ENCODE data around the gene TOM1.
"Not testable (repeated sequence)": the region's sequence is repeated elsewhere in the genome, so short reads cannot be mapped to it uniquely, and the experiment has no call there.

TOM1 gene

DNA sequence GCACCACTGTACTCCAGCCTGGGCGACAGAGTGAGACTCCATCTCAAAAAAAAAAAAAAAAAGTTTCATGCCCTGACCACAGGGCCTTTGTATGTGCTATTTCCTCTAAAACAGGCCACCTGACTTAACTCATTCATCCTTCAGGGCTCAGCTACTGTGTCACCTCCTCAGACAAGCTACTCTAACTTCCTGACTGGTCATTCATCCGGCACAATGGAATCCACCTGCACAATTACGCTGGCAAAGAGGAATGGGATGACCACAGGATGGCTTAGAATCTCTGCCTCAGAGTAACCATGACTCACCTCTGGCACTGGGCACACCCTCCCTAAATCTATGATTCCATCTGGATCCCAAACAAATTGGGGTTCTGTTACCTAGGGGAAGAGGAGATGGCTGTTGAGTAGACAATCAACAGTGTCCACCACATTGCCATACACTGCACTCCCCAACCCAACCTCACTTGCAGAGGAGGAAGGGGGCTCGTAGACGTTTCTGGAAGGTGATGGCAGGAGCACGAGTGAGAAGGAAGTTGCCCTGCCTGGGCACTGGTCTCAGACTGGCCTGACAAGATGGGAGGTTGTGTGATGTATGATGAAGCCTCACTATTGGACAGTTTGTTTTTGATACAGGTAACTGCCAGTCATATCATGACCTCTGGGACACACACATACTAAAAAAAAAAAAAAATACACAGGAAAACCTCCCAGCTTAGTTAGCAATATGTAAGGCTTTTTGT is 58.4 kb downstream of the TOM1 start:
- TF ChIP-seq, protein P1, sequence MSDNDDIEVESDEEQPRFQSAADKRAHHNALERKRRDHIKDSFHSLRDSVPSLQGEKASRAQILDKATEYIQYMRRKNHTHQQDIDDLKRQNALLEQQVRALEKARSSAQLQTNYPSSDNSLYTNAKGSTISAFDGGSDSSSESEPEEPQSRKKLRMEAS (IDR thresholded peaks at IDR 0.05; ENCODE audit: low read depth, low read length) = no peak
- H3K4me3 ChIP-seq (ENCODE audit: low read depth, low read length) = no peak overlapping the region
- no peak for DNase-seq (ENCODE audit: low read depth)

DNA sequence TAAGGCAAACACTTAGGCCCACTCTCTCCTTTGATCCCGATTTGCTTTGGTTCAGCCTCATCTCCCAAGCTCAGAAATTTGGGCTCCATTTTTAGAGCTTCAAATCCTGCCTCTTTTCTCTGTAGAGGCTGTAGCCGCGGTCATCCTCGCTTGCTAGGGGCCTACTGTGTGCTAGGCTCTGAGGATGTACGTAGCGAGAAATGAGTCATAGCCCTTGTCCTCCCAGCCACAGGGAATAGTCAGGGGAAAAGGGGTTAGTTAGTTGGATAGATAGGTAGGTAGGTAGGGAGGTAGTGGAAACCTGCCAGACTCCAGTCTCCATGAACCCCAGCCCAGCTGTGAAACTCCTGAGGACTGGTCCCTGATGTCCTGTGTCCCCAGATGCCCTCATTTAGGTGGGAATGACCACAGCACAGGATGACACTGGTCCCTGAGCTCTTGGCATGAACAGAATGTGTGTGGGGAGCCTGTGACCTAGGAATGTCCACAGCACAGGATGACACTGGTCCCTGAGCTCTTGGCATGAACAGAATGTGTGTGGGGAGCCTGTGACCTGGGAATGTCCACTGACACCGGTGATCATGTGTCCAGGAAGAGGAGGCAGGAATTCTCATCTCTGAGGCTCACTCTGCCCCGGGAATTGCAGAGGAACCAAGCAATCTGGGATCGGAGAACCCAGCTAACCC is 59.8 kb downstream of the TOM1 start:
- no peak overlapping the region for H3K4me3 ChIP-seq (ENCODE audit: low read depth, low read length)
- TF ChIP-seq, protein P1 (IDR thresholded peaks at IDR 0.05; ENCODE audit: low read depth, low read length) = no peak
- TF ChIP-seq POLR2A (IDR thresholded peaks at IDR 0.05; ENCODE audit: extremely low read depth, insufficient read length) = no peak
- TF ChIP-seq, protein P2, sequence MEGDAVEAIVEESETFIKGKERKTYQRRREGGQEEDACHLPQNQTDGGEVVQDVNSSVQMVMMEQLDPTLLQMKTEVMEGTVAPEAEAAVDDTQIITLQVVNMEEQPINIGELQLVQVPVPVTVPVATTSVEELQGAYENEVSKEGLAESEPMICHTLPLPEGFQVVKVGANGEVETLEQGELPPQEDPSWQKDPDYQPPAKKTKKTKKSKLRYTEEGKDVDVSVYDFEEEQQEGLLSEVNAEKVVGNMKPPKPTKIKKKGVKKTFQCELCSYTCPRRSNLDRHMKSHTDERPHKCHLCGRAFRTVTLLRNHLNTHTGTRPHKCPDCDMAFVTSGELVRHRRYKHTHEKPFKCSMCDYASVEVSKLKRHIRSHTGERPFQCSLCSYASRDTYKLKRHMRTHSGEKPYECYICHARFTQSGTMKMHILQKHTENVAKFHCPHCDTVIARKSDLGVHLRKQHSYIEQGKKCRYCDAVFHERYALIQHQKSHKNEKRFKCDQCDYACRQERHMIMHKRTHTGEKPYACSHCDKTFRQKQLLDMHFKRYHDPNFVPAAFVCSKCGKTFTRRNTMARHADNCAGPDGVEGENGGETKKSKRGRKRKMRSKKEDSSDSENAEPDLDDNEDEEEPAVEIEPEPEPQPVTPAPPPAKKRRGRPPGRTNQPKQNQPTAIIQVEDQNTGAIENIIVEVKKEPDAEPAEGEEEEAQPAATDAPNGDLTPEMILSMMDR (IDR thresholded peaks at IDR 0.05; ENCODE audit: low read depth, low read length) = no peak
- no peak for TF ChIP-seq MYC (IDR thresholded peaks at IDR 0.05; ENCODE audit: low read depth, low read length)
- DNase-seq (ENCODE audit: low read depth) = no peak

DNA sequence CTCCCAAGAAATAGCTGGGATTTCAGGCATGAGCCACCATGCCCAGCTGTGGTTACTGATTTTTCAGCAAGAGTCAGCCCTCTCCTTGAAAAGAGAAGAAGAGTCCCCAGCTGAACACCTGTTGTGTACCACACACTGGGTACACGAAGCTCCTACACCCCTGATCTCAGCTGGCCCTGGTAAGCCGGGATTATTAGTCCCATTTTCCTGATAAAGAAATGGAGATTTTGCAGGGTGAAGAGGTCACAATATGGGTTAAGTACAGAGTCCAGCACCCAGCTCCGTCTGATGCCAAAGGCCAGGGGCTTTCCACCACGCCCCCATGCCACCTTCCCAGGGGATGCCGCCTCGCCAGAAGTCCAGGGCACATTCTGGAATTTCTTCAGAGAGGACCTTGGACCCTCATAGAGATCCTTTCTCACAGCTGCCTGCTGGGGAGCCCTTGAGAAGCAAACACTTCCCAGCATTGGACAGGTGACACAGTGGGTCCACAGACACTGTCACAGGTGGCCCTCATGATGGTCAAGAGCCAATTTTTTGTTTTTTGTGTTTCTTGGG is 61.4 kb downstream of the TOM1 start:
- TF ChIP-seq MYC (IDR thresholded peaks at IDR 0.05; ENCODE audit: low read depth, low read length) (no peak), POLR2A (IDR thresholded peaks at IDR 0.05; ENCODE audit: extremely low read depth, insufficient read length) (no peak)
- TF ChIP-seq, protein P2 (IDR thresholded peaks at IDR 0.05; ENCODE audit: low read depth, low read length) = no peak
- TF ChIP-seq, protein P1 (IDR thresholded peaks at IDR 0.05; ENCODE audit: low read depth, low read length) = no peak
- H3K4me3 ChIP-seq (ENCODE audit: low read depth, low read length) = no peak overlapping the region
- DNase-seq (ENCODE audit: low read depth) = no peak

DNA sequence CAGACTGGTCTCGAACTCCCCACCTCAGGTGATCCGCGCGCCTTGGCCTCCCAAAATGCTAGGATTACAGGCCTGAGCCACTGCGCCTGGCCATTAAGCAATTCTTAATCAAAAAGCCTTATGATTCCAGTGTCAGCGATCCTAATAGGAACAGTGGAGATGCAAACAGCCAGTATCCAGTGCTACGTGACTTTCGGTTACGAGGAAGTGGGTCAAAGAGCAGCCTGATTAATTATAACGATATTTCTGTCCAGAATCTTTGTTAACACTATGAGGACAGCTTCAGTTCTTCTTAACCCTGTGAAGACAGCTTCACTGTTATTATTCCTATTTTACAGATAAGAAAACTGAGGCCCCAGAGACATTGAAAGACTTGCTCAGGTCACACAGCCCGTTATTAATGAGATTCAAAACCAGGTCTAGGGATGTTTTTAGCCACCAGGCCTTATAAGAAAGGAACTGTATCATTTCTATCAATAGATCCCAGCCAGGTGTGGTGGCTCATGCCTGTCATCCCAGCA is 63.9 kb downstream of the TOM1 start:
- H3K4me3 ChIP-seq (ENCODE audit: low read depth, low read length) = no peak overlapping the region
- no peak for DNase-seq (ENCODE audit: low read depth)
- TF ChIP-seq, protein P1 (IDR thresholded peaks at IDR 0.05; ENCODE audit: low read depth, low read length) = no peak
- TF ChIP-seq MYC (IDR thresholded peaks at IDR 0.05; ENCODE audit: low read depth, low read length) = no peak
- no peak for TF ChIP-seq POLR2A (IDR thresholded peaks at IDR 0.05; ENCODE audit: extremely low read depth, insufficient read length)
- TF ChIP-seq, protein P2 (IDR thresholded peaks at IDR 0.05; ENCODE audit: low read depth, low read length) = no peak

DNA sequence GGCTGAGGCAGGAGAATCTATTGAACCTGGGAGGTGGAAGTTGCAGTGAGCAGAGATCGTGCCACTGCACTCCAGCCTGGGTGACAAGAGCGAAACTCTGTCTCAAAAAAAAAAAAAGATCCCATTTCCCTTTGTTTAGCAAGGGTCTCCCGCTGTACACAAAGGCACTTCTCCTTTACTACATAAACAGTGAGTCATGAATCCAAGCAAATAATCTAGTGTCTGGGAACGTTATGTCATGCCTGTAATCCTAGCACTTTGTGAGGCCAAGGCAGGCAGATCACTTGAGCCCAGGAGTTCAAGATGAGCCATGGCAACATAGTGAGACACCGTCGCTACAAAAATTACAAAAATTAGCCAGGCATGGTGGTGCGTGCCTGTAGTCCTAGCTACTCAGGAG is 64.5 kb downstream of the TOM1 start:
- not testable (repeated sequence) for DNase-seq (ENCODE audit: low read depth); H3K4me3 ChIP-seq (ENCODE audit: low read depth, low read length)

DNA sequence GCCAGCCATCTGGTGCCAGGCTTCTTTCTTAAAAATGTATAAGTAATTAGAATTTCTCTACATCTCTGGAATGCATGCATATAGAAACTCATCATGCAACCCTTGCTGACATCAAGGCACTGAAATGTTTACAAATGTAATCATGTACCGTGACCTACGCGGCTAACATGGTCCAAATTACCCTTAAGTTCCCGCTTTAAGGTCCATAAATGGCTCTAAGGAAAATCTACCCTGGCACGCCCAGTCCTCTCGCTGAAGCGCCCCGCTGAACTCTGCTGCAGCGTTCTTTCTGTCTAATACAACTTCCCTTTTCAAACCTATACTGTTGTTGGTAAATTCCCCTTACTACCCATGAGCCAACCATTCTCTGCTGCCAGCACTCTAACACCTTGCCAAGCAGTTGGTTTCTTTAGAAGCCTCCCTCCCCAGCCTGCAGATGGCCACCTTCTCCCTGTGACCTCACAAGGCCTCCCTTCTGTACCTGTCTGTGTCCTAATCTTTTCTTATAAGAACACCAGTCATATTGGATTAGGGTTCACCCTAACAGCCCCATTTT is 67.7 kb downstream of the TOM1 start:
- H3K4me3 ChIP-seq (ENCODE audit: low read depth, low read length) = no peak overlapping the region
- TF ChIP-seq, protein P2 (IDR thresholded peaks at IDR 0.05; ENCODE audit: low read depth, low read length) = no peak
- no peak for TF ChIP-seq MYC (IDR thresholded peaks at IDR 0.05; ENCODE audit: low read depth, low read length)
- TF ChIP-seq, protein P1 (IDR thresholded peaks at IDR 0.05; ENCODE audit: low read depth, low read length) = no peak
- DNase-seq (ENCODE audit: low read depth) = peak; percentile 44
